Measurements from ENCODE around the gene MRPS33. TPM values are rescaled to one million over a fixed set of nuclear protein-coding genes. Genes with fewer than 3 reads are reported as not detected.

Gene MRPS33
- total and polyA plus RNA-seq, 10 of the 15 experiments (the other 5 are each of a cell fraction or from before 2014, with no cell fraction given) = 48.4 to 372 (median 124) TPM

DNA sequence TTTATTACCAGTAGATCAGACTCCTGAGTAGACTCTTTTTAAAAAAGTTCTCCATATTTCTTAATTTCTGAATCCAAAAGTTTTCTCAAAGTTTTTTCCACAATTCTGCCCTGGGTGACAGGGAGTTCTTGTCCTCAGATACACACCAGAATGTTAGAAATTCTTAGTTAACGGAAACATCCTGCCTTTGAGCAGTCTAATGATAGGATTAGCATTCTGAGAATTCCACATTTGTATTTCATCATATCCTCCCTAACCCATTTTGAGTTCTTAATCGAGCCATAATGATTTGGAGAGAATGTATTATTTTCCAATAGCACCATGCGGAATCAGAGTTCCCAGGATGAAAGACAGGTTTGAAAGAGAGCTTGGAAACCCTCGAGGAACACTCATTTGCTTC is 28.9 kb upstream of the MRPS33 start:
- ChIA-PET POLR2A (no interaction called here), CTCF (no interaction called here), RAD21 (ENCODE audit: unreplicated experiment) (no interaction called here), SMC1A (ENCODE audit: uncharacterized antibody, unreplicated experiment) (interaction anchor here (1.3 kb wide), 1 partner anchor 180 kb away, joined by 3 read pairs; no protein-coding TSS in a partner anchor)
- DNase-seq (ENCODE audit: low read depth, low spot score) (no peak), ATAC-seq (no peak), FAIRE-seq (no peak)
- H3K9ac ChIP-seq (ENCODE audit: control insufficient read depth, insufficient read depth, low read length) = no peak overlapping the region
- no peak overlapping the region for H3K27ac ChIP-seq (ENCODE audit: control insufficient read depth, insufficient read depth)
- WGBS (ENCODE audit: insufficient coverage, insufficient replicate concordance, low lambda C conversion rate, missing lambda C conversion rate) = 21% methylated on average over 4 of the region's 4 CpGs
- no TSS peak for BruUV-seq (replicated peaks)
- TF ChIP-seq, protein P1, sequence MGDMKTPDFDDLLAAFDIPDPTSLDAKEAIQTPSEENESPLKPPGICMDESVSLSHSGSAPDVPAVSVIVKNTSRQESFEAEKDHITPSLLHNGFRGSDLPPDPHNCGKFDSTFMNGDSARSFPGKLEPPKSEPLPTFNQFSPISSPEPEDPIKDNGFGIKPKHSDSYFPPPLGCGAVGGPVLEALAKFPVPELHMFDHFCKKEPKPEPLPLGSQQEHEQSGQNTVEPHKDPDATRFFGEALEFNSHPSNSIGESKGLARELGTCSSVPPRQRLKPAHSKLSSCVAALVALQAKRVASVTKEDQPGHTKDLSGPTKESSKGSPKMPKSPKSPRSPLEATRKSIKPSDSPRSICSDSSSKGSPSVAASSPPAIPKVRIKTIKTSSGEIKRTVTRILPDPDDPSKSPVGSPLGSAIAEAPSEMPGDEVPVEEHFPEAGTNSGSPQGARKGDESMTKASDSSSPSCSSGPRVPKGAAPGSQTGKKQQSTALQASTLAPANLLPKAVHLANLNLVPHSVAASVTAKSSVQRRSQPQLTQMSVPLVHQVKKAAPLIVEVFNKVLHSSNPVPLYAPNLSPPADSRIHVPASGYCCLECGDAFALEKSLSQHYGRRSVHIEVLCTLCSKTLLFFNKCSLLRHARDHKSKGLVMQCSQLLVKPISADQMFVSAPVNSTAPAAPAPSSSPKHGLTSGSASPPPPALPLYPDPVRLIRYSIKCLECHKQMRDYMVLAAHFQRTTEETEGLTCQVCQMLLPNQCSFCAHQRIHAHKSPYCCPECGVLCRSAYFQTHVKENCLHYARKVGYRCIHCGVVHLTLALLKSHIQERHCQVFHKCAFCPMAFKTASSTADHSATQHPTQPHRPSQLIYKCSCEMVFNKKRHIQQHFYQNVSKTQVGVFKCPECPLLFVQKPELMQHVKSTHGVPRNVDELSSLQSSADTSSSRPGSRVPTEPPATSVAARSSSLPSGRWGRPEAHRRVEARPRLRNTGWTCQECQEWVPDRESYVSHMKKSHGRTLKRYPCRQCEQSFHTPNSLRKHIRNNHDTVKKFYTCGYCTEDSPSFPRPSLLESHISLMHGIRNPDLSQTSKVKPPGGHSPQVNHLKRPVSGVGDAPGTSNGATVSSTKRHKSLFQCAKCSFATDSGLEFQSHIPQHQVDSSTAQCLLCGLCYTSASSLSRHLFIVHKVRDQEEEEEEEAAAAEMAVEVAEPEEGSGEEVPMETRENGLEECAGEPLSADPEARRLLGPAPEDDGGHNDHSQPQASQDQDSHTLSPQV (IDR thresholded peaks at IDR 0.05) = no peak
- no peak for TF ChIP-seq TCF12 (IDR thresholded peaks at IDR 0.05; ENCODE audit: low read depth, low read length)
- TF ChIP-seq, protein P2, sequence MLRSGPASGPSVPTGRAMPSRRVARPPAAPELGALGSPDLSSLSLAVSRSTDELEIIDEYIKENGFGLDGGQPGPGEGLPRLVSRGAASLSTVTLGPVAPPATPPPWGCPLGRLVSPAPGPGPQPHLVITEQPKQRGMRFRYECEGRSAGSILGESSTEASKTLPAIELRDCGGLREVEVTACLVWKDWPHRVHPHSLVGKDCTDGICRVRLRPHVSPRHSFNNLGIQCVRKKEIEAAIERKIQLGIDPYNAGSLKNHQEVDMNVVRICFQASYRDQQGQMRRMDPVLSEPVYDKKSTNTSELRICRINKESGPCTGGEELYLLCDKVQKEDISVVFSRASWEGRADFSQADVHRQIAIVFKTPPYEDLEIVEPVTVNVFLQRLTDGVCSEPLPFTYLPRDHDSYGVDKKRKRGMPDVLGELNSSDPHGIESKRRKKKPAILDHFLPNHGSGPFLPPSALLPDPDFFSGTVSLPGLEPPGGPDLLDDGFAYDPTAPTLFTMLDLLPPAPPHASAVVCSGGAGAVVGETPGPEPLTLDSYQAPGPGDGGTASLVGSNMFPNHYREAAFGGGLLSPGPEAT (IDR thresholded peaks at IDR 0.05; ENCODE audit: low read depth) = no peak
- no peak for TF ChIP-seq E2F8 (IDR thresholded peaks at IDR 0.05; ENCODE audit: low read depth, partially characterized antibody)
- TF ChIP-seq ZBTB40 (IDR thresholded peaks at IDR 0.05; ENCODE audit: borderline replicate concordance) = no peak
- TF ChIP-seq ZBTB4 (CRISPR knock-in tag; IDR thresholded peaks at IDR 0.05) = no peak
- TF ChIP-seq ZNF274 (IDR thresholded peaks at IDR 0.05; ENCODE audit: insufficient read depth, insufficient read length) = no peak
- no peaks in the 10 kb centered on the region for H3K27me3 ChIP-seq (replicated peaks in 1 of 2; ENCODE audit: control insufficient read depth in 2 of 2, insufficient read depth in 2 of 2, low read length in 1 of 2)
- H3K36me3 ChIP-seq (ENCODE audit: control insufficient read depth in 2 of 2, insufficient read depth in 2 of 2, low read length in 1 of 2) = no peaks in the 10 kb centered on the region
- no peak overlapping the region for H3K4me2 ChIP-seq (ENCODE audit: control insufficient read depth, insufficient read depth)
- no peaks in the 10 kb centered on the region for H4K20me1 ChIP-seq (ENCODE audit: control insufficient read depth, insufficient read depth)
- intact Hi-C loops (cut with micrococcal nuclease; ENCODE audit: unreplicated experiment) (no loop called here), in situ Hi-C loops (cut with MboI) (no loop called here)
- no peaks in the 10 kb centered on the region for H3K79me2 ChIP-seq (ENCODE audit: control insufficient read depth, insufficient read depth, low read length)
- H3K4me3 ChIP-seq = no peak overlapping the region
- H3K9me3 ChIP-seq (replicated peaks; ENCODE audit: control insufficient read depth, insufficient read depth, low read length) = no peaks in the 10 kb centered on the region
- no peak overlapping the region for H2AFZ ChIP-seq (ENCODE audit: control insufficient read depth, low read depth, low read length)
- no peaks in the 10 kb centered on the region for H3K4me1 ChIP-seq (ENCODE audit: control insufficient read depth, insufficient read depth, low read length)

Measured in GM12878 (cell line).